ENCODE measurements around the gene HDAC4.

HDAC4 gene

DNA sequence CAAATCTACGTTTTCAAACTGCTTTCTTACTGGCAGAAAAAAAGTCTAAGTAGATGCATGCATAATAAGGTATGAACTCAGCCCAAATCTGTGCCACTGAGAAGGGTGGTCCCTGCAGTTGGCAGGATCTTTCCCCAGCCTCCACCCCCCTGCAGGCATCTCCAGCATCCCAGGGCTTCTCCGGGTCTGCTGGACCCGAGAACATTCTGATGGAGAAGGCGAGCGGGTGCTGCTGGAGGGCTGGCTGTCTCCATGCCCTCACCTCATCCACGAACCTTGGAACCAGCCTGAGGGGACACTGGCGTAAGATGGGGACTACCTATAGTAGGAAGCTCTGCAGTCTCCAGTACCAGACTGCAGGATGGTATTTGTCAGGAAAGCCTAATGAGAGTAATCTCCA, 198.9 kb downstream of the HDAC4 start:
- no peak for DNase-seq (ENCODE audit: low read depth)

DNA sequence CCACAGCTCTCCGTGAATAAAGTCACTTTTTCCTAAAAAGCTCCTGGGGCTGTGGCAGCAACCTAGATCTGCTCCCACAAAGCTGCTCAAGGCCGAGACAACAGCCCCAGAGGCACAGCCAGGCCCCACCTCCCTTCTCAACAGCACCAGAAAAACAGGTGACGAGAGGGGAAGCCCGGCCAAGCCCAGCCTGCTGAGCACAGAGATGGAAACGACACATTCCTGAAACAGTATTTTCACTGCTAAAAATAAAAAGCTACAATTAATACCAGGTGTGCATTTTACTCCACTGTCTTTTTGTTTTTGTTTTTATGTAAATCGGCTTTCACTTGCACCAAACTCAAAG, 199.3 kb downstream of the HDAC4 start:
- no peak for DNase-seq (ENCODE audit: low read depth)

DNA sequence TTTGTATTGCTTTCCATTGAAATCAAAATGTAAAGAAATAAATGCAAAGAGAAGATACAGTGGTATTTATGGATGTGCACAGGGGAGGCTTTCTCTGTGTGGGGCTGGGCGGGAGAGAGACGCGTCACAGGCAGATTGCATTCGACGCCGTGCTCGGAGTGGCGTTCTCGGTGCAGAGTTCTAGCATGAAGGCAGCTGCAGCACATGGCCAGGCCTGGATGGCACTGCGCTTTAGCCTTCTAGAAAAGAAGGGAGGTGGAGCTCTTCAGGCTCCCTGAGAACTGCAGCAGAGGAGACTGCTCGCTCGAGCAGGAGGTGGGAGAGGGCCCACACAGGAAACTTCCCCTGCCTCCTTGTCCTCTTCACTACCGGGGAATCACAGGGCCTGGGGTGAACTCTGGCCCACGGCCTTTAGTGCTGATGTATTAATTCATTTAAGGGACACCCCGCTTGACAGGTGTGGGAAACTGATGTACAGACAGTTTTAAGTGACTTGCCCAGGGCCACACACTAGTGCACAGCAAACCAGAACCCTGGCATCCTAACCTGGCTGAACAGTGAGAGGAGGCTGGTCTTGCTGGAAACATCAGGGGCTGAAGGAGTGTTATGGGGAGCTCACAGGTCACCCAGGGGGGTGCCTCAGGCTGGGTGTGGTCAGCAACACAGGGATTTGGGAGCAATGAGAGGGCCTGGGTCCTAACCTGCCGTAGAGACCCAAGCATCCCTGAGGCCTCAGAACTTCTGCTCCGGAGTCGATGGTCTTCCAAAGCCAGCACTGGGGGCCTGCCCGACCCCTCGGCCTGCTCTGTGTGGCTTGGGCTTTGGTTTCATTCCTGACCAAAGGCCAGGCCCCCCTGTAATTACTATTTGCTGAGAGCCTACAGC, 199.9 kb downstream of the HDAC4 start:
- no peak for DNase-seq (ENCODE audit: low read depth)

DNA sequence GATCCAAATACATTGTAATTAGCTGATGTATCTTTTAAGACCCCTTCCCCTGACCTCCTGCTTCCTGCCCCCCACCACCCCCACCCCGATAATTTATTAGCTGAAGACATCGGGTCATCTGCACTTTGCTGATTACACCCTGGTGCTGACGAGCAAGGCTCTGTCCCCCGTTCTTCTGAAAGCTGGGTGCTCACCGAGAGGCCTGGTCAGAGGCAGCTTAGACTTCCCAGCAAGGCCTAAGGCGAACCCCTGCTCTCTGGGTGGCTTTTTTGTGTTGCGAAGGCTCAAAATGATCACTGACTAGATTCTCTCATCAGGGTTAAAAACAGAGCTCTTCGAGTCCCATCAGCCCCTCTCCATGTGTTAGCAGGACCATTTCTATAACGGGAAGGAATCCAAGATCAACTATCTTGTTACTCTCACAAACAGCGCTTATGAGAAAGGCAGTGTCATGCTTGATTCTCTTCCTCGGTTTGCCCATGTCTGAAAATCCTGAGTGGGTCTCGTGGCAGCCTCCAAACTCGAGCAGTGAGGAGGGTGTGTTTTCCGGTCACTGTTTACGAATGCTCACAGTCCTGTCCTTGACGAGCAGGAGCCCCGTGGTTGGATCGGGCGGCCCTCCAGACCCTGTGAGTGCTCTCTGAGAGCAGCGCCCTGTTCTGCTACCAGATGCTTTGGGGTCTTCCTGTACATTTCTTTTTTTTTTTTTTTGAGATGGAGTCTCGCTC, 201.6 kb downstream of the HDAC4 start:
- no peak for DNase-seq (ENCODE audit: low read depth)

DNA sequence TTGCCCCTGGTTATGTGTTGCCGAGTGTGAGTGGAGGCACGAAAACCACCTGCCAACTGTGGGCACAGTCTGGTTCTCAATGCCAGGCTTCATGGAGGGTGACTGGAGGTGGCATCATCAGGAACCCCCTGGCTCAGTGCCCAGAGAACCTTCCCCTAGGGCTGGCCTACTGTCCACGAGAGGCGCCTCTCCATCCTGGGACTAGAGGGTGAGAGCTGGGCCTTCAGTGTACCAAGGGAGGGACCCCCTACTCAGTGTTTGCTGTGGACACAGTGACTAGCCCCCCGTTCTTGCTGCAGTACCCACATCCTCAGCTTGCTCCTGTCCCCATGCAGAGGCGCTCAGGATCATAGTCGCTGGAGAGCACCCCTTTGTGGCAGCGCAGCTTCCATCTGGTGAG, 202.6 kb downstream of the HDAC4 start:
- DNase-seq (ENCODE audit: low read depth) = no peak

DNA sequence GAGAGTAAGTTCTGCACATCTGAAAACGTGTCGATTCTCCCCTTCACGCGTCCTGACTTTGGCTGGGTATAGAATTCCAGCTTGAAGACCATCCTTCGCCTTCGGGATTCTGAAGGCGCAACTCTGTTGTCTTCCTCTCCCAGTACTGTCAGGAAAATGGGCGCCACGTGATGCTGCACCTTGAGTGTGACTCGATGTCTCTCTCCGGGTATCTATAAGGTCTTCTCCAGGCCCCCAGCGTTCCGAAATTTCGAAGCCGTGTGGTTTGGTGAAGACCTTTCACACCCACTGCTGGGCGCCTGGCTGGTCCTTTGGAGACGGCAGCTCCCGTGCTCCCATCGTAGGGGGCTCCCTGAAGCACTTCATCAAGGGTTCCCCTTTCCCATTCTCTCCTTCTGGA, 203.7 kb downstream of the HDAC4 start:
- no peak for DNase-seq (ENCODE audit: low read depth)

DNA sequence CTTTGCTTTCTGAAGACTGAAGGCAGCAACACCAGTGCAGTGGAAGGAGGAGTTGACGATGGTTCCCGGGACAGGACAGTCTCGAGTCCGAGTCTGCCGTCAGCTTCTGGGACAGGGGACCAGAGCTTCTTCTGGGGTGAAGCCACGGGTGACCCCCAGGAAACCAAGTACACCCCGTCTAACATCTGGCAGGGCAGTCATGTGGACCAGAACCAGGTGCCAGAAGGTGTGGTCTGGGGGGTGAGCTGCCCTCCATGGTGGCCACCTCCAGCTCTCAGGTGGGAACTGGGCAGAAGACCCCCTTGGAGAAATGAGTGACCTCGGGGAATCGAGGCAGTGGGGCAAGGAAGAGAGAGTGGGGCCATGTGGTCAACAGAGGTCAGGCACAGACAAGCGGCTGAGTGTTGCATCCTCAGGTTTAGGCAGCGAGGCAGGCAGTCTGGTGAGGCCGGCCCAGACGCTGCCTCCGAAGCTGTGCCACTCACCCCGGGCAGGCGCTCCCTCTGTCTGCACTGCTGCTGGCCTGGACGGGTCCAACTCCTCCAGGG, 204.3 kb downstream of the HDAC4 start:
- DNase-seq (ENCODE audit: low read depth) = no peak

DNA sequence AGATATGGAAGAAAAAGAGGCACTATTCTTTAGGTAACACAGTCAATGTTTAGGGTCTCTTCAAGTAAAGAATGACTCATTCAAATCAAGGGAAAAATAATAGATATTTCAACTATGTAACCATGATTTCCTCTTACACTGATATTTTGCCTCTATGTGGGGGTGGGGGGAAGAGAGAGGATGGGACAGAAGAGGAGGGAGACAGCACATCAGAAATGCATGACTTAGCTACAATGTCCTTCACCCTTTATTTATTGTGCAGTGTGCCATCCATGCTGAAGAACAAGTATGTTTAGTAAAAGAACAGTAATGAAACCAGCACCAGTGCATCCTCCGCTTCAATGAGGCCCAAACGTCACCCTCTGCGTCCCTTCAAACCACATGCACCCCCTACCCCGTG, 204.8 kb downstream of the HDAC4 start:
- DNase-seq (ENCODE audit: low read depth) = no peak

DNA sequence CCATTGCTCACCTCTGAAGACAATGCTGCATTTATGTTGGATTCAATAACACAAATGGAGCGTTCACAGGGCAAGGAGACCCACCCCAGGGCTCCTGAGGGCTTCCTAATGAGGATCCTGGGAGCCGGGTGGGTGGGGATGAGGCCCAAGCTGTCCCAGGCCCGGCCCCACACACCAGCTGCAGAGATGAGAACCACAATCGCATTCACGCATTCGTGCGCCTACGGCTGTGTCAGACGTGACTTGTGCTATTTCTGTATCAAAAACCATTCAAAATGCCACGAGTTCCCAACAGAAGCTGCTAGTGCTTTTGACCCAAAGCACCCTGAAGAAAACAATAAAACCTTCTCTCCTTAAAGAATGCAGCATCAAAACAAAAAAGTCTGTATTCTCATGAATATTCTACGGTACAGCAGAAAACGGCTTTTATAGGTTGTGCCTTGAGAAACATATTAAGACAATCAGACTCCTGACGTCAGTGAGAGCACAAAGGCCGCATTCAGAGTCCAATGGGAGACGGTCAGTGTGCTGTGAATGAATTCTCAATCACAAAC, 205.4 kb downstream of the HDAC4 start:
- DNase-seq (ENCODE audit: low read depth) = no peak

DNA sequence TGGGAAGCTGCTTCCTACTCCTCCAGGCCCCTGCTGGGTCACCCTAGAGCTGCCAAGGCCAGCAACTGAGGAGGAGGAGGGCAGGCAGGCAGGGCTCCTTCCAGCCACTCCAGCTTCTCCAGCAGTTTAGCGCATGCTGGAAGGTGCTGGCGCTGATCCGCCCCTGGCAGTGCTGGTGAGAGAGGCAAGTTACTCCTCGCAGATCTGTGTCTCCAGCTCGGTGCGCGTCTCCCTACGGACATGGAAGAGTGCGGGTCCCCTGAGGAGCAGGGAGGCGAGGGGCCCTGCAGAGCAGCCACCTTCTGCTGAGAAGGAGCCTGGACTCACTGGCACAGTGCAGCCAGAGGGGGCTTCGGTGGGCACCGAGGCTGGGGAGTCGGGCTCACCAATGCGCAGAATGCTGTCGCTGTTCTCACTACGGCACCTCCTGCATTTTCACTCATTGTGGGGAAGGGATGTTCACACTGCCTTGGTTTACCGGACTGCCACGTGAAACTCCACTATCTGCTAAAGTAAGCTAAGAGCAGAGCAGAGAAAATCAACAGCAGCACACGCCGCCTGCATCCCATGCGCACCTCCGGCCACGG, 206.0 kb downstream of the HDAC4 start:
- no peak for DNase-seq (ENCODE audit: low read depth)

DNA sequence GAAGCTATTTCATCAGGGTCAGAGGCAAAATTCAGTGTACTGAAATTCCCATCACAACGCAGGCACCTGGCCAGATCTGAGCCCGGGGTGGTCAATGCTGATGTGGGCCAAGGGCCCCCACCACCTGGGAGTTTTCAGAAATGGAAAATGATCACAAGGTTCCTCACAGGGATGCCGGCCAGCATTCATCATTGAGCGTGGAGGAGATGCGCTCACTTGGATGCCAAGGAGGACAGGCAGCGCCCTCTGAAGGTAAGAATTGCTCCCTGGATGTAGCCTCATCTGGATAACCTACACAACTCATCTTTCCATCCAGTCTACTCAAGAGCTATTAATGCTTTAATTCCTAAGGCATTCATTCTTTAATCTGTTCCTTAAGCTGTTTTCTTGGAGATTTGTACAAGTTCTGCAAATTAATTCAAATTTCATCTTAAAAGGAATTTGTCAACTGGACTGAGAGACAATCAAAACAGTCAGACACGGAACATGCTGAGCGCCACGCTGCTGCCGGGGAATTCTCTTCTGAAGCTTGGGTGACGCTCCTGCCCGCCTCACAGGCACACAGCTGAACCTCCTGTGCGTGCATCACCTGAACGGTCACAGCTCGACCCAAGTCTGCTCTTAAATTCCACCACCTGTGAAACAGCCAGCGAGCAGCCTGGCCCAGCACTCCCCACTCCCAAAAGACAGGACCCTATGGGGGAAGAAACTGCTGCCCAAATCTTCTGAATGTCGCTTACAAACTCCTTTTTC, 206.7 kb downstream of the HDAC4 start:
- DNase-seq (ENCODE audit: low read depth) = no peak

DNA sequence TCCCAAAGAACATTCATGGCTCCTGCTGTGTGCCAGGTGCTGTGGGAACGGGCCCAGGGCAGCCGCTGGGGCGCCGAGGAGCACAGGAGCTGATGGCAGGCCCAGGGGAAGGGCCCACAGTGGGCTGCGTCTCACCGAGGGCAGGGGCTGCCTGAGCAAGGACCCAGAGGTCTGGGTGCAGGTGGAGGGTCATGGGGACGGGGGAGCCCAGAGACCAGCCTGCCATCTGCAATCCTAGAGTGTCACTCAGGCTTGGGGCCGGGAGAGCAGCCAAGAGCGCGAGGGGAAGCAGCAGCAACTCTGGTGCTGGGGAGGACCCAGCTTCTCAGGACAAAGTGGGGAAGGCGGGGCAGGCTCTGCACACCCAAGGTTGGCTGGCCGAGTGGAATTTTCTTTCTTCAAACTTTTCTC, 207.4 kb downstream of the HDAC4 start:
- DNase-seq (ENCODE audit: low read depth) = no peak

DNA sequence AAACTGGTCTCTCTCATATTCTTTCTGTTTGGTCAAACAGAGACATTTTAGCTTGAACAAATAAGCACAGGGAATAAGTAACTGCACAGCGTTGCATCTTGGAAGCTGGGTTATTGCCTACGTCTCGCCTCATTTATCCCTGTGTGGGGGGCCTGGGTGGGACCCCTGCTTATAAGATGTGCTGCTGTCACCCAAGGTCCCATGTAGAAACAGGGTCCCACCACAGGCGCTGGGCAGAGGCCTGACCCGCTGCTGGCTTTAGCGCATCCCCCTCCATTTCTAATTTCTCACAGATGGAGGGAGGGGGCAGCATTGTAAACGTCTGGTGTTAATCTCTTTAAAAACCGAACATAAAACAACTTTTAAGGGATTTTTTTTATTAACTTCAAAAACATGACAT, 207.8 kb downstream of the HDAC4 start:
- DNase-seq (ENCODE audit: low read depth) = no peak

DNA sequence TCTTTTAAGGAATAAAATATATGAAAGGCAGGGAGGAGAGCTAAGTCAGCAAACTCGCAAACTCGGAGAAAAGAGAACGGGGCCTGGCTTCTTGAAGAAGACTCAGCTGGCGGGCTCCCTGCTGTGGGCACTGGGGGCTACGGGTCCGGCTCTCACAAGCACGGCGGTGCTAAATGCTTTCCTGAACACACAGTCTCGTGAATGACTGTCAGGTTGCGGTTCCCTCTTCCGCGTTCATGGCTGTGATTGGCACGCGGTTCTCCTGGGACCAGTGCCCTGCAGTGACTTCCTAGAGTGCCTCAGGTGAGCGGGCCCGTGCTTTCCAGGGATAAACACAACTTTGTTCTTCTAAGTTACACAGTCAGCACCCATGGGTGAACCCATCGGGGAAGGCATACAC, 208.4 kb downstream of the HDAC4 start:
- no peak for DNase-seq (ENCODE audit: low read depth)

DNA sequence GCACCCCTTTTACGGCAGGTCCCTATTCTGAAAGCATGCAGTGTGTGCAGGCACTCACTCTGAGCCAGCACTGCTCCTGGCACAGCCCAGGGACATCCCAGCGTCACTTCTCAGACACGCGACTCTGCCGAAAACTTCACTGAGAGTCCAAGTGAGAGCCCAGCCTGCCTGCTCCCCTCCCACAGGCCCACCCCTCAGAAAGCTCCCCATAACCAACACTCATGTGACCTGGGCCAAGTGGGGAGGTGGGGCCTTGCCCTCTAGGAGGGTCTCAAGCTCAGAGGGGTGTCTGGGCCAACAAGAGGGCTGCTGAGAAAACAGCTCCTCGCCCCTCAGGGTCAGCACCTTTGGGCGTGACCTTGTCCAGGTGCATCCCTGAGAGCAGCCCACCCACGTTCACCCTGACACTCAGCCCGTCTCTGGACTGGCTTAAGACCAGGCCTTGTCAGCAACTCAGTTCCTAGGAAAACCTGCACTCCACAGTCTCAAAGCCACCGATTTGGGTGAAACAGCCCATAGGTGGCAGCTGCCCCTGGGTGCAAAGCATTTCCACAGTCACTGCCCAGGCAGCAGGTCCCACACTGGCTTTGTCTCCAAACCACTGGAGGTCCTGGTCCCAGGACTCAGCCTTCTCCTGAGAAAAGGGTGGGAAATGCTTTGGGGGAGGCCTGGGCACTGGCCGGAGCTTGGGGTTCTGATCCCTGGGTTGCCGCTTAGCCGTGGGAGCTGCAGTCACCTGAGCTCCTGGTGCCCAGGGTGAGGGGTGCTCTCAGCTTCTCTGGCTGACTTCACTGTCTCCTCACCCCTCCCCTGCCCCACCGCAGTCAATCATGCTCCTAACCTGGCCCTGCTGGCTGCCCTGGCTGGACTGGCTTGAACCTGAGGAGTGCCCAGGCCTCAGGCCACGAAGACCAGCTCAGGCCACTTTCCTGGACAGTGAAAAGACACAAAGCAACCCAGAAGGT, 209.6 kb downstream of the HDAC4 start:
- DNase-seq (ENCODE audit: low read depth) = no peak

DNA sequence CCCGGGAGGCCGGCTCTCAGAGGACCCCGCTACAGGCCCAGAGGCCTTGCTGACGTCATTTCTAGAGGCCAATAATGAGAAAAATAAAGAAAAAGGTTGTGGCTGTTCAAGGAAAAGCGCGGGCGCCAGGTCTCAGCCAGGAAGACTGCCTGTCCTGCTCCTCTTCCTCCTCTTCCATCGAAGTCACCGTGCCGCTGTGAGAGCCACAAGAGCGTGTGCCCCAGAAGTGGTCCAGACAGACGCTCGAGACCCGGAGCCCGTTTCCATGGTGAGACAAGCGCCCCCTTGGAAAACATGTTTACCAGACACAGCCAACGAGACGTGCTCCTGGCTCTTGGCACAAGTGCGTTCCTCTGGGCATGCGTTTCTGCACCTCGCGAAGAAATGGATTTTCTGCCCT, 210.5 kb downstream of the HDAC4 start:
- no peak for DNase-seq (ENCODE audit: low read depth)

DNA sequence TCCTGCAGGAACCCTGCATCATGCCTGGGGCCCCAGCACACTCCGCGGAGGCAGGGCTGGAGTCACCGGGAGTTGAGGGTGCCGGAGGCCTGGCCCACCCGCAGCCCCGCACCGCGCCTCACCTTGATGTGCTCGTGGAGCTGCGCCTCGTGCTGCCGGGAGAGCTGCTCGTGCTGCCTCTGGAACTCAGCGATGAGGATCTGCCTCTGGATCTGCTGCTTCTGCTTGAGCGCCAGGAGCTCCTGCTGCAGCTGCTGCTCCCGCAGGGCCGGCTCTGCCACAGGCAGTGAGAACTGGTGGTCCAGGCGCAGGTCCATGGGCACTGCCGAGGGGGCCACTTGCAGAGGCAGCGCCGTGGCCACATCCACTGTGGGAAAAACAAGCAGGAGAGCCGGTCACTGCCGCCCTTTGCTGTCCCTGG, 211.1 kb downstream of the HDAC4 start:
- DNase-seq (ENCODE audit: low read depth) = no peak

DNA sequence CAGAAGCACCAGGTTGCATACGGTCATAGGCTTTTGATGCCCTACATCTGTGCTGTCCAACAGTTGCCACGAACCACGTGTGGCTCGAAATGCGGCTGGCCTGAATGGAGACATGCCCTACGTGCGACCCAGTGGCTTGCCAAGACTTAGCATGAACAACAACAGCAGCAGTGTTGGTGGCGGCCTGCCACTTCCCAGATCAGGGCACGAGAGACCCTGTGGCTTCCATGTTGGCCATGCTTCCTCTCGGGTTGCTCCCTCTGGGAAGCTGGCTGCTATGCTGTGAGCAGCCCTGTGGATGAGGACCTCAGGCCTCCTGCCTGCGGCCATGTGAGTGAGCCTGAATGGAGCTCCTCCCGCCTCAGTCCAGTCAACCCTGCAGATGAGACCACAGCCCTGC, 212.3 kb downstream of the HDAC4 start:
- no peak for DNase-seq (ENCODE audit: low read depth)

DNA sequence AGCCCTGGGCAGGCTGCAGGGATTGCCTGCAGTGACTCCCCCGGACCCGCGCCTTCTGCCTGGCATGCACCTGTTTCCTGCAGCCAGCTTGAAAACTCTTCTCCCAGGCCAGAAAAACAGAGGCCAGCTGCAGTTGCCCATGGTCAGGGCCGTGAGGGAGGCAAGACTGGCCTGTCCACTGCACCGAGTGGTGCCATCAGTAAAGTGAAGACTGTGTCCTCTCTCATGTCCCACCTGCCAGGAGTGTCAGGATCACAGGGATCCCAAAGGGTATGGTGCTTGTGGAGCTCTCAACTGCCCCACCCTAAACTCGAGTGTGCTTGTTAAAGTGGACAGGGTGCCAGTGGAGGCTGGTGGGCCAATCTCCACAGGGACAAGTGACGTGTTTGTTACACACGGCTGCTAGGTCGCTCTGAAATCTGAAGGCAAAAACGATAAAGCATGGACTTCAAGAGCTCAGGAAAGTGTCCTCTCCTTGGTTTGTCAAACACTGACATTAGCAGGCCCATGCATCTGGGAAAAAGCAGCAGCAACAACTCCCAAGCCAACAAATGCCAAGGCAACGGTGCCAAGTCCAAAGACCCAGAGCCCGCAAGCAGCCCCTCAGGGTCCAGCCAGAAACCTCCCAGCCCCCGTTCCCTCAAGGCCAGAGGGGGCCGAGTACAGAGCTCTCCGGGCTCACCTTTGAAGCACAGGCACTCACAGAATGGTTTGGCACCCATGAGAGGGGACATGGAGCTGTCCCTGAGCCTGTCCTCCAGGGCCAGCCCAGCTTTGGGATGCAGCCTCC, 213.2 kb downstream of the HDAC4 start:
- DNase-seq (ENCODE audit: low read depth) = no peak

Data from activated T-helper 1 cell treated with Interleukin-2 at 50 U/mL for 16 hours (primary cell).